ENCODE results near the gene HNRNPA0. TPM values are rescaled to one million over a fixed set of nuclear protein-coding genes. Genes with fewer than 3 reads are reported as not detected.

Gene HNRNPA0
- total and polyA plus RNA-seq, 2 of the 8 experiments (the other 6 are each of a cell fraction or from before 2014, with no cell fraction given): 22.0 to 71.3 TPM

DNA sequence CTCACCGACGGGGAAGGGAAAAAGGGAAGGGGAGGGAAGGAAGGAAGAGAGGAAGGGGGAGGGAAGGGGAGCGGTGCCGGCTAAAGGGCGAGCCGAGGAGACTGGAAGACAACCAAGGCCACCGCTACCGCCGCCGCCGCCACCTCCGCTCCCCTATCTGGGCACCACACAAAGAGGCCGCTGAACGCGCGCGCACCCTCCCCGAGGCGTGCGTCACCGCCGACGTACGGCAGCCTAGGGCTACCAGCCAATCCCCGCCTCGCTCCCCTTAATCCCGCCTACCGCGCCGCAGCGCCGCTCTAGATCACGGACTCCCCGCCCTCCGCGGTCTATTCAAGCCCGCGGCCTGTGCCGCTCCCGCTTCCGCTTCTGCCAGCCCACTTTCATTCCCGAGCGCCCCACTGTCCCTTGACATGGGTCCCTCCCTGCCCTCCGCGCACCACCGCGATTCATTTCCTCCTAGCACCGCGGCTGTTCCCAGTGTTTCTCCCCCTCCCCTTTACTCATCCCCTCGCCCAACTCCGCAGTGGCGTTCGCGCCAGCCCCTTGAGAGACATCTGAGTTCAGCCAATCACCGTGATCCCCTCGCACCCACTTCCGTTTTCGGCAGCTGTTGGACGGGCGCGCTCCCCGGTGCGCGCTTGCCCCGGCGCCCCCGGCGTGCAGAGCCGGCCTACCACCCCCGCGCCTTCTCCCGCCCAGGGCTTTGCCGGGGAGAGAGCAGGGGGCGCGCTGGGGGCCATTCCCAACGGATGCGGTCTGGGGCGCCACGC is at the start of gene HNRNPA0 (continued):
- no peak for TF ChIP-seq CTBP2 (IDR thresholded peaks at IDR 0.05; ENCODE audit: borderline replicate concordance, insufficient read depth, insufficient read length, low read length)
- peak; percentile 83 for TF ChIP-seq KDM4A (IDR thresholded peaks at IDR 0.05; ENCODE audit: low read depth, low read length, severe bottlenecking)
- no peak for TF ChIP-seq SIRT6 (IDR thresholded peaks at IDR 0.05; ENCODE audit: low read length)
- TF ChIP-seq RXRA (IDR thresholded peaks at IDR 0.05; ENCODE audit: insufficient read depth, low read depth, low read length): no peak
- peak; percentile 97 for TF ChIP-seq TBP (IDR thresholded peaks at IDR 0.05; ENCODE audit: low read depth, low read length)
- TF ChIP-seq SIN3A (conservative IDR thresholded peaks at IDR 0.05 in 1 of 2, IDR thresholded peaks at IDR 0.05 in 1 of 2; ENCODE audit: low read depth in 1 of 2, low read length in 2 of 2): 0 out of 4 replicates have a peak, but pooled peaks have one; percentile 18 to 33
- TF ChIP-seq SAP30 (IDR thresholded peaks at IDR 0.05; ENCODE audit: insufficient read depth, insufficient replicate concordance, low read length): no peak
- no peak for TF ChIP-seq CHD1 (IDR thresholded peaks at IDR 0.05; ENCODE audit: low read depth, low read length)
- TF ChIP-seq GABPA (IDR thresholded peaks at IDR 0.05; ENCODE audit: borderline replicate concordance, insufficient read depth, low read length): peak; percentile 73; the same call in 1 of the 2 replicates
- TF ChIP-seq EZH2 (IDR thresholded peaks at IDR 0.05; ENCODE audit: low read depth, low read length, severe bottlenecking): no peak
- TF ChIP-seq CBX8 (IDR thresholded peaks at IDR 0.05; ENCODE audit: borderline replicate concordance, low read depth, low read length): no peak
- TF ChIP-seq, protein P1, sequence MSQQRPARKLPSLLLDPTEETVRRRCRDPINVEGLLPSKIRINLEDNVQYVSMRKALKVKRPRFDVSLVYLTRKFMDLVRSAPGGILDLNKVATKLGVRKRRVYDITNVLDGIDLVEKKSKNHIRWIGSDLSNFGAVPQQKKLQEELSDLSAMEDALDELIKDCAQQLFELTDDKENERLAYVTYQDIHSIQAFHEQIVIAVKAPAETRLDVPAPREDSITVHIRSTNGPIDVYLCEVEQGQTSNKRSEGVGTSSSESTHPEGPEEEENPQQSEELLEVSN (IDR thresholded peaks at IDR 0.05): no peak
- no peak for TF ChIP-seq CBX5 (IDR thresholded peaks at IDR 0.05; ENCODE audit: low read depth, low read length)
- TF ChIP-seq RFX5 (IDR thresholded peaks at IDR 0.05; ENCODE audit: borderline replicate concordance, low read depth, low read length): no peak
- TF ChIP-seq CEBPB (IDR thresholded peaks at IDR 0.05; ENCODE audit: low read depth, low read length): no peak
- TF ChIP-seq, protein P2, sequence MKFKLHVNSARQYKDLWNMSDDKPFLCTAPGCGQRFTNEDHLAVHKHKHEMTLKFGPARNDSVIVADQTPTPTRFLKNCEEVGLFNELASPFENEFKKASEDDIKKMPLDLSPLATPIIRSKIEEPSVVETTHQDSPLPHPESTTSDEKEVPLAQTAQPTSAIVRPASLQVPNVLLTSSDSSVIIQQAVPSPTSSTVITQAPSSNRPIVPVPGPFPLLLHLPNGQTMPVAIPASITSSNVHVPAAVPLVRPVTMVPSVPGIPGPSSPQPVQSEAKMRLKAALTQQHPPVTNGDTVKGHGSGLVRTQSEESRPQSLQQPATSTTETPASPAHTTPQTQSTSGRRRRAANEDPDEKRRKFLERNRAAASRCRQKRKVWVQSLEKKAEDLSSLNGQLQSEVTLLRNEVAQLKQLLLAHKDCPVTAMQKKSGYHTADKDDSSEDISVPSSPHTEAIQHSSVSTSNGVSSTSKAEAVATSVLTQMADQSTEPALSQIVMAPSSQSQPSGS (IDR thresholded peaks at IDR 0.05; ENCODE audit: low read length): peak; percentile 52; the same call in 1 of the 2 replicates
- no peak for TF ChIP-seq YY1 (IDR thresholded peaks at IDR 0.05; ENCODE audit: low read depth, low read length)
- TF ChIP-seq, protein P3, sequence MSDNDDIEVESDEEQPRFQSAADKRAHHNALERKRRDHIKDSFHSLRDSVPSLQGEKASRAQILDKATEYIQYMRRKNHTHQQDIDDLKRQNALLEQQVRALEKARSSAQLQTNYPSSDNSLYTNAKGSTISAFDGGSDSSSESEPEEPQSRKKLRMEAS (IDR thresholded peaks at IDR 0.05): 0 out of 2 replicates have a peak, but pooled peaks have one; percentile 27
- TF ChIP-seq SP2 (IDR thresholded peaks at IDR 0.05; ENCODE audit: low read length): peak; percentile 35; the same call in 1 of the 2 replicates
- peak; percentile 55; the same call in 1 of the 2 replicates for TF ChIP-seq RBBP5 (IDR thresholded peaks at IDR 0.05; ENCODE audit: borderline replicate concordance, low read depth, low read length)

Measured in H1 (cell line).